ENCODE results near the gene SUSD1.
A peak's percentile ranks its signal among the peaks of the same experiment; 100 is the strongest.

The SUSD1 gene

GRCh38 chr9:112093147-112093869 lies 81.8 kb downstream of the SUSD1 start:
- no peak for DNase-seq (ENCODE audit: low read depth)
- no peaks in the 10 kb centered on the region for H3K27me3 ChIP-seq (replicated peaks; ENCODE audit: control insufficient read depth, insufficient read depth, low read length)
- H3K9me3 ChIP-seq (ENCODE audit: control insufficient read depth, low read length) = no peaks in the 10 kb centered on the region
- no peaks in the 10 kb centered on the region for H3K36me3 ChIP-seq (ENCODE audit: control insufficient read depth, insufficient read depth, low read length, severe bottlenecking)
- no peak overlapping the region for H3K9ac ChIP-seq (ENCODE audit: low read length)
- no peak overlapping the region for H3K4me3 ChIP-seq (ENCODE audit: low read length)
- no peaks in the 10 kb centered on the region for H3K4me1 ChIP-seq (ENCODE audit: control insufficient read depth, insufficient read depth, low read length)

- no peak overlapping the region for H3K9ac ChIP-seq (ENCODE audit: low read length)
- H3K9me3 ChIP-seq (ENCODE audit: control insufficient read depth, low read length) = no peaks in the 10 kb centered on the region
- no peak overlapping the region for H3K4me3 ChIP-seq (ENCODE audit: low read length)
- peak; percentile 41 for DNase-seq (ENCODE audit: low read depth)
- H3K36me3 ChIP-seq (ENCODE audit: control insufficient read depth, insufficient read depth, low read length, severe bottlenecking) = no peaks in the 10 kb centered on the region
- H3K27me3 ChIP-seq (replicated peaks; ENCODE audit: control insufficient read depth, insufficient read depth, low read length) = no peaks in the 10 kb centered on the region
- no peaks in the 10 kb centered on the region for H3K4me1 ChIP-seq (ENCODE audit: control insufficient read depth, insufficient read depth, low read length)
Measured at GRCh38 chr9:112091810-112092209, 83.3 kb downstream of the SUSD1 start.

- H3K4me3 ChIP-seq (ENCODE audit: low read length) = no peak overlapping the region
- H3K27me3 ChIP-seq (replicated peaks; ENCODE audit: control insufficient read depth, insufficient read depth, low read length) = no peaks in the 10 kb centered on the region
- no peaks in the 10 kb centered on the region for H3K36me3 ChIP-seq (ENCODE audit: control insufficient read depth, insufficient read depth, low read length, severe bottlenecking)
- no peak overlapping the region for H3K9ac ChIP-seq (ENCODE audit: low read length)
- DNase-seq (ENCODE audit: low read depth) = no peak
- H3K9me3 ChIP-seq (ENCODE audit: control insufficient read depth, low read length) = no peaks in the 10 kb centered on the region
- no peaks in the 10 kb centered on the region for H3K4me1 ChIP-seq (ENCODE audit: control insufficient read depth, insufficient read depth, low read length)
Measured at GRCh38 chr9:112087506-112087905, 87.6 kb downstream of the SUSD1 start.

GRCh38 chr9:112086627-112087026 lies 88.5 kb downstream of the SUSD1 start:
- Histone ChIP-seq H3K9me3 (ENCODE audit: control insufficient read depth, low read length) (no peaks in the 10 kb centered on the region), H3K27me3 (replicated peaks; ENCODE audit: control insufficient read depth, insufficient read depth, low read length) (no peaks in the 10 kb centered on the region), H3K9ac (ENCODE audit: low read length) (no peak overlapping the region), H3K4me3 (ENCODE audit: low read length) (no peak overlapping the region), H3K36me3 (ENCODE audit: control insufficient read depth, insufficient read depth, low read length, severe bottlenecking) (no peaks in the 10 kb centered on the region), H3K4me1 (ENCODE audit: control insufficient read depth, insufficient read depth, low read length) (peaks cover 6% of the 10 kb centered on the region)
- peak; percentile 78 for DNase-seq (ENCODE audit: low read depth)

GRCh38 chr9:112084907-112085306 lies 90.2 kb downstream of the SUSD1 start:
- H3K4me3 ChIP-seq (ENCODE audit: low read length) = no peak overlapping the region
- H3K9me3 ChIP-seq (ENCODE audit: control insufficient read depth, low read length) = no peaks in the 10 kb centered on the region
- H3K36me3 ChIP-seq (ENCODE audit: control insufficient read depth, insufficient read depth, low read length, severe bottlenecking) = no peaks in the 10 kb centered on the region
- H3K27me3 ChIP-seq (replicated peaks; ENCODE audit: control insufficient read depth, insufficient read depth, low read length) = no peaks in the 10 kb centered on the region
- peaks cover 8% of the 10 kb centered on the region for H3K4me1 ChIP-seq (ENCODE audit: control insufficient read depth, insufficient read depth, low read length)
- no peak for DNase-seq (ENCODE audit: low read depth)
- H3K9ac ChIP-seq (ENCODE audit: low read length) = no peak overlapping the region

- no peak overlapping the region for H3K4me3 ChIP-seq (ENCODE audit: low read length)
- H3K9ac ChIP-seq (ENCODE audit: low read length) = no peak overlapping the region
- no peaks in the 10 kb centered on the region for H3K9me3 ChIP-seq (ENCODE audit: control insufficient read depth, low read length)
- H3K4me1 ChIP-seq (ENCODE audit: control insufficient read depth, insufficient read depth, low read length) = peaks cover 8% of the 10 kb centered on the region
- H3K27me3 ChIP-seq (replicated peaks; ENCODE audit: control insufficient read depth, insufficient read depth, low read length) = no peaks in the 10 kb centered on the region
- no peak for DNase-seq (ENCODE audit: low read depth)
- no peaks in the 10 kb centered on the region for H3K36me3 ChIP-seq (ENCODE audit: control insufficient read depth, insufficient read depth, low read length, severe bottlenecking)
Measured at GRCh38 chr9:112084334-112084733, 90.8 kb downstream of the SUSD1 start.

GRCh38 chr9:112081918-112082729 lies 93.0 kb downstream of the SUSD1 start:
- H3K27me3 ChIP-seq (replicated peaks; ENCODE audit: control insufficient read depth, insufficient read depth, low read length) = no peaks in the 10 kb centered on the region

GRCh38 chr9:112080831-112081542 lies 94.1 kb downstream of the SUSD1 start:
- Histone ChIP-seq H3K27me3 (replicated peaks; ENCODE audit: control insufficient read depth, insufficient read depth, low read length) (no peaks in the 10 kb centered on the region), H3K36me3 (ENCODE audit: control insufficient read depth, insufficient read depth, low read length, severe bottlenecking) (no peaks in the 10 kb centered on the region), H3K4me1 (ENCODE audit: control insufficient read depth, insufficient read depth, low read length) (peaks cover 8% of the 10 kb centered on the region), H3K4me3 (ENCODE audit: low read length) (no peak overlapping the region), H3K9ac (ENCODE audit: low read length) (no peak overlapping the region), H3K9me3 (ENCODE audit: control insufficient read depth, low read length) (no peaks in the 10 kb centered on the region)
- DNase-seq (ENCODE audit: low read depth) = no peak

More at GRCh38 chr9:112081918-112082729, 93.0 kb downstream of the SUSD1 start:
- Histone ChIP-seq H3K4me1 (ENCODE audit: control insufficient read depth, insufficient read depth, low read length) (peaks cover 8% of the 10 kb centered on the region), H3K36me3 (ENCODE audit: control insufficient read depth, insufficient read depth, low read length, severe bottlenecking) (no peaks in the 10 kb centered on the region), H3K9me3 (ENCODE audit: control insufficient read depth, low read length) (no peaks in the 10 kb centered on the region), H3K9ac (ENCODE audit: low read length) (no peak overlapping the region), H3K4me3 (ENCODE audit: low read length) (no peak overlapping the region)
- peak; percentile 61 for DNase-seq (ENCODE audit: low read depth)

- H3K4me3 ChIP-seq (ENCODE audit: low read length) = no peak overlapping the region
- peaks cover 27% of the 10 kb centered on the region for H3K4me1 ChIP-seq (ENCODE audit: control insufficient read depth, insufficient read depth, low read length)
- H3K27me3 ChIP-seq (replicated peaks; ENCODE audit: control insufficient read depth, insufficient read depth, low read length) = no peaks in the 10 kb centered on the region
Measured at GRCh38 chr9:112078432-112078831, 96.7 kb downstream of the SUSD1 start.

GRCh38 chr9:112076814-112077213 lies 98.3 kb downstream of the SUSD1 start:
- Histone ChIP-seq H3K36me3 (ENCODE audit: control insufficient read depth, insufficient read depth, low read length, severe bottlenecking) (no peaks in the 10 kb centered on the region), H3K4me3 (ENCODE audit: low read length) (no peak overlapping the region), H3K9ac (ENCODE audit: low read length) (no peak overlapping the region), H3K27me3 (replicated peaks; ENCODE audit: control insufficient read depth, insufficient read depth, low read length) (no peaks in the 10 kb centered on the region), H3K4me1 (ENCODE audit: control insufficient read depth, insufficient read depth, low read length) (peaks cover 24% of the 10 kb centered on the region), H3K9me3 (ENCODE audit: control insufficient read depth, low read length) (no peaks in the 10 kb centered on the region)
- DNase-seq (ENCODE audit: low read depth) = no peak

More at GRCh38 chr9:112078432-112078831, 96.7 kb downstream of the SUSD1 start:
- Histone ChIP-seq H3K9ac (ENCODE audit: low read length) (no peak overlapping the region), H3K9me3 (ENCODE audit: control insufficient read depth, low read length) (no peaks in the 10 kb centered on the region), H3K36me3 (ENCODE audit: control insufficient read depth, insufficient read depth, low read length, severe bottlenecking) (no peaks in the 10 kb centered on the region)
- no peak for DNase-seq (ENCODE audit: low read depth)

- Histone ChIP-seq H3K4me3 (ENCODE audit: low read length) (no peak overlapping the region), H3K27me3 (replicated peaks; ENCODE audit: control insufficient read depth, insufficient read depth, low read length) (no peaks in the 10 kb centered on the region), H3K4me1 (ENCODE audit: control insufficient read depth, insufficient read depth, low read length) (peaks cover 20% of the 10 kb centered on the region), H3K9ac (ENCODE audit: low read length) (peak overlapping the region; percentile 53), H3K36me3 (ENCODE audit: control insufficient read depth, insufficient read depth, low read length, severe bottlenecking) (no peaks in the 10 kb centered on the region), H3K9me3 (ENCODE audit: control insufficient read depth, low read length) (no peaks in the 10 kb centered on the region)
- no peak for DNase-seq (ENCODE audit: low read depth)
Measured at GRCh38 chr9:112075009-112075378, 100.1 kb downstream of the SUSD1 start.

All from adipocyte (in vitro differentiated cells).